ENCODE measurements around the gene C3orf18. TPM values are rescaled to one million over a fixed set of nuclear protein-coding genes. Genes with fewer than 3 reads are reported as not detected.
A peak's percentile ranks its signal among the peaks of the same experiment; 100 is the strongest.

C3orf18 gene
- total and polyA plus RNA-seq, 9 of the 15 experiments (the other 6 are each of a cell fraction or from before 2014, with no cell fraction given): 0.01 to 2.3 (median 0.94) TPM

DNA sequence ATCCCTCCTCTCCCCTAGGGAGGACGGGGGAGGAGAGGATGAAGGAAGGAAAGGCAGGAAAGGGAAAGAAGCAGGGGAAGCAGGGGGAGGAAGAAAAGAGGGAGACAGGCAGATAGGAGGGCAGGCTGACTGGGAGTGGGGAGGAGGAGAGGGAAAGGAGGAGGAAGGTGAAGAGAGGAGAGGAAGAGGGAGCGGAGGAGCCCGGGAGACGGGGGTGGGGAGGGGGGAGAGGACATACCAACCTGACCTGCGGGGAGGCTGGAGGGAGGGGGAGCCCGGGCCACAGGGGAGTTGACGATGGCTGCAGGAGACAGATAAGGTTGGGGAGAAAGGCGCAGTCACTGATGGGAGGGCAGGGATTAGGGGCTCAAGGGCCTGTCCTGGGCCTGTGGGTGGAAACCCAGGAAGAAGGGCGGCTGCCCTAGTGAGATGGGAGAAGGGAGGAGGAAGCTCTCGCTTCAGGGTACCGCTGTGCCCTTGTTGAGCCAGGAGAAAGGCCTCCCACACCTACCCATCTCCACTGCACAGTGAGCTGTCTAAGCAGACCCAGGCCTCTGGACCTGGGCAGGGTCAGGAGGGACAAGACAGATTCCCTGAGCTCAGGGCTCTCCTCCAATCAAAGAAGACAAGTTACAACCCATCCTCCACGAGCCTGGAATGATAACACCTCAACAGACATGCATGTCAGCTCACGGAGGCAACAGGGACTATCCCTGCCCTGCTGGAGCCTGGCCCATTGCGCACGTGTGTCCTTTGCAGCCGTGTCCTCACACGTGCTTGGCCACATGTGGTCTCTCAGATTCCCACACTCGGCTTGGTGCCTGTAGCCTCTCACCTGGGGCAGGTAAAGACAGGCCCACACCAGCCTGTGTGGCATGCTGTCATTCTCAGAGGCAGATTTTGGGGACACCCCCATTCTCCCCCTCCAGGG lies 27.9 kb downstream of the C3orf18 start (continued):
- TF ChIP-seq, protein P1, sequence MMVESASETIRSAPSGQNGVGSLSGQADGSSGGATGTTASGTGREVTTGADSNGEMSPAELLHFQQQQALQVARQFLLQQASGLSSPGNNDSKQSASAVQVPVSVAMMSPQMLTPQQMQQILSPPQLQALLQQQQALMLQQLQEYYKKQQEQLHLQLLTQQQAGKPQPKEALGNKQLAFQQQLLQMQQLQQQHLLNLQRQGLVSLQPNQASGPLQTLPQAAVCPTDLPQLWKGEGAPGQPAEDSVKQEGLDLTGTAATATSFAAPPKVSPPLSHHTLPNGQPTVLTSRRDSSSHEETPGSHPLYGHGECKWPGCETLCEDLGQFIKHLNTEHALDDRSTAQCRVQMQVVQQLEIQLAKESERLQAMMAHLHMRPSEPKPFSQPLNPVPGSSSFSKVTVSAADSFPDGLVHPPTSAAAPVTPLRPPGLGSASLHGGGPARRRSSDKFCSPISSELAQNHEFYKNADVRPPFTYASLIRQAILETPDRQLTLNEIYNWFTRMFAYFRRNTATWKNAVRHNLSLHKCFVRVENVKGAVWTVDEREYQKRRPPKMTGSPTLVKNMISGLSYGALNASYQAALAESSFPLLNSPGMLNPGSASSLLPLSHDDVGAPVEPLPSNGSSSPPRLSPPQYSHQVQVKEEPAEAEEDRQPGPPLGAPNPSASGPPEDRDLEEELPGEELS (CRISPR knock-in tag; IDR thresholded peaks at IDR 0.05; ENCODE audit: borderline replicate concordance): peak; percentile 30; the same call in 1 of the 2 replicates
- TF ChIP-seq TCF7L2 (IDR thresholded peaks at IDR 0.05; ENCODE audit: low read depth, low read length) (no peak), SP2 (IDR thresholded peaks at IDR 0.05; ENCODE audit: extremely low read depth, low read depth, low read length, poor library complexity, severe bottlenecking) (no peak), ZZZ3 (IDR thresholded peaks at IDR 0.05) (no peak), GATAD2A (IDR thresholded peaks at IDR 0.05) (peak; percentile 65; the same call in 1 of the 2 replicates), TEAD1 (CRISPR knock-in tag; IDR thresholded peaks at IDR 0.05) (no peak), SMARCB1 (IDR thresholded peaks at IDR 0.05; ENCODE audit: insufficient read length, low read depth) (no peak), PHTF2 (CRISPR knock-in tag; IDR thresholded peaks at IDR 0.05) (no peak), SNRNP70 (optimal IDR thresholded peaks at IDR 0.05; ENCODE audit: low read depth, low read length) (no peak), STAT5B (CRISPR knock-in tag; IDR thresholded peaks at IDR 0.05) (no peak), HDAC8 (tag; IDR thresholded peaks at IDR 0.05) (no peak), CHCHD3 (CRISPR knock-in tag; IDR thresholded peaks at IDR 0.05) (no peak), SOX6 (IDR thresholded peaks at IDR 0.05) (peak; percentile 53; the same call in 1 of the 2 replicates)
- TF ChIP-seq, protein P2, sequence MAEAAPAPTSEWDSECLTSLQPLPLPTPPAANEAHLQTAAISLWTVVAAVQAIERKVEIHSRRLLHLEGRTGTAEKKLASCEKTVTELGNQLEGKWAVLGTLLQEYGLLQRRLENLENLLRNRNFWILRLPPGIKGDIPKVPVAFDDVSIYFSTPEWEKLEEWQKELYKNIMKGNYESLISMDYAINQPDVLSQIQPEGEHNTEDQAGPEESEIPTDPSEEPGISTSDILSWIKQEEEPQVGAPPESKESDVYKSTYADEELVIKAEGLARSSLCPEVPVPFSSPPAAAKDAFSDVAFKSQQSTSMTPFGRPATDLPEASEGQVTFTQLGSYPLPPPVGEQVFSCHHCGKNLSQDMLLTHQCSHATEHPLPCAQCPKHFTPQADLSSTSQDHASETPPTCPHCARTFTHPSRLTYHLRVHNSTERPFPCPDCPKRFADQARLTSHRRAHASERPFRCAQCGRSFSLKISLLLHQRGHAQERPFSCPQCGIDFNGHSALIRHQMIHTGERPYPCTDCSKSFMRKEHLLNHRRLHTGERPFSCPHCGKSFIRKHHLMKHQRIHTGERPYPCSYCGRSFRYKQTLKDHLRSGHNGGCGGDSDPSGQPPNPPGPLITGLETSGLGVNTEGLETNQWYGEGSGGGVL (CRISPR knock-in tag; IDR thresholded peaks at IDR 0.05): no peak
- TF ChIP-seq, protein P3, sequence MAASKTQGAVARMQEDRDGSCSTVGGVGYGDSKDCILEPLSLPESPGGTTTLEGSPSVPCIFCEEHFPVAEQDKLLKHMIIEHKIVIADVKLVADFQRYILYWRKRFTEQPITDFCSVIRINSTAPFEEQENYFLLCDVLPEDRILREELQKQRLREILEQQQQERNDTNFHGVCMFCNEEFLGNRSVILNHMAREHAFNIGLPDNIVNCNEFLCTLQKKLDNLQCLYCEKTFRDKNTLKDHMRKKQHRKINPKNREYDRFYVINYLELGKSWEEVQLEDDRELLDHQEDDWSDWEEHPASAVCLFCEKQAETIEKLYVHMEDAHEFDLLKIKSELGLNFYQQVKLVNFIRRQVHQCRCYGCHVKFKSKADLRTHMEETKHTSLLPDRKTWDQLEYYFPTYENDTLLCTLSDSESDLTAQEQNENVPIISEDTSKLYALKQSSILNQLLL (CRISPR knock-in tag; IDR thresholded peaks at IDR 0.05; ENCODE audit: borderline replicate concordance): no peak
- TF ChIP-seq, protein P4, sequence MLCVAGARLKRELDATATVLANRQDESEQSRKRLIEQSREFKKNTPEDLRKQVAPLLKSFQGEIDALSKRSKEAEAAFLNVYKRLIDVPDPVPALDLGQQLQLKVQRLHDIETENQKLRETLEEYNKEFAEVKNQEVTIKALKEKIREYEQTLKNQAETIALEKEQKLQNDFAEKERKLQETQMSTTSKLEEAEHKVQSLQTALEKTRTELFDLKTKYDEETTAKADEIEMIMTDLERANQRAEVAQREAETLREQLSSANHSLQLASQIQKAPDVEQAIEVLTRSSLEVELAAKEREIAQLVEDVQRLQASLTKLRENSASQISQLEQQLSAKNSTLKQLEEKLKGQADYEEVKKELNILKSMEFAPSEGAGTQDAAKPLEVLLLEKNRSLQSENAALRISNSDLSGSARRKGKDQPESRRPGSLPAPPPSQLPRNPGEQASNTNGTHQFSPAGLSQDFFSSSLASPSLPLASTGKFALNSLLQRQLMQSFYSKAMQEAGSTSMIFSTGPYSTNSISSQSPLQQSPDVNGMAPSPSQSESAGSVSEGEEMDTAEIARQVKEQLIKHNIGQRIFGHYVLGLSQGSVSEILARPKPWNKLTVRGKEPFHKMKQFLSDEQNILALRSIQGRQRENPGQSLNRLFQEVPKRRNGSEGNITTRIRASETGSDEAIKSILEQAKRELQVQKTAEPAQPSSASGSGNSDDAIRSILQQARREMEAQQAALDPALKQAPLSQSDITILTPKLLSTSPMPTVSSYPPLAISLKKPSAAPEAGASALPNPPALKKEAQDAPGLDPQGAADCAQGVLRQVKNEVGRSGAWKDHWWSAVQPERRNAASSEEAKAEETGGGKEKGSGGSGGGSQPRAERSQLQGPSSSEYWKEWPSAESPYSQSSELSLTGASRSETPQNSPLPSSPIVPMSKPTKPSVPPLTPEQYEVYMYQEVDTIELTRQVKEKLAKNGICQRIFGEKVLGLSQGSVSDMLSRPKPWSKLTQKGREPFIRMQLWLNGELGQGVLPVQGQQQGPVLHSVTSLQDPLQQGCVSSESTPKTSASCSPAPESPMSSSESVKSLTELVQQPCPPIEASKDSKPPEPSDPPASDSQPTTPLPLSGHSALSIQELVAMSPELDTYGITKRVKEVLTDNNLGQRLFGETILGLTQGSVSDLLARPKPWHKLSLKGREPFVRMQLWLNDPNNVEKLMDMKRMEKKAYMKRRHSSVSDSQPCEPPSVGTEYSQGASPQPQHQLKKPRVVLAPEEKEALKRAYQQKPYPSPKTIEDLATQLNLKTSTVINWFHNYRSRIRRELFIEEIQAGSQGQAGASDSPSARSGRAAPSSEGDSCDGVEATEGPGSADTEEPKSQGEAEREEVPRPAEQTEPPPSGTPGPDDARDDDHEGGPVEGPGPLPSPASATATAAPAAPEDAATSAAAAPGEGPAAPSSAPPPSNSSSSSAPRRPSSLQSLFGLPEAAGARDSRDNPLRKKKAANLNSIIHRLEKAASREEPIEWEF (CRISPR knock-in tag; IDR thresholded peaks at IDR 0.05): no peak
